H9 (cell line): ENCODE data around the gene NRG2. TPM values are rescaled to one million over a fixed set of nuclear protein-coding genes. Genes with fewer than 3 reads are reported as not detected.

Experiments used
- DNase-seq: peaks from one replicate; pipeline ENCODE4 v3.0.0-alpha.2; 2017
- H2AFZ ChIP-seq: one replicate; pipeline ENCODE4 v1.6.1; 2013; ENCODE audit warnings: mild to moderate bottlenecking, low read length, control low read depth, moderate library complexity
- H2AK5ac ChIP-seq: 2 replicates; pipeline ENCODE4 v1.6.1; 2013; ENCODE audit warnings: low read length, control low read depth, mixed read lengths; ENCODE audit not compliant: insufficient read length
- H2BK120ac ChIP-seq: one replicate; pipeline ENCODE4 v1.6.1; 2013; ENCODE audit warnings: low read depth, mild to moderate bottlenecking, low read length, control low read depth, inconsistent platforms; ENCODE audit not compliant: poor library complexity, severe bottlenecking
- H2BK12ac ChIP-seq: 2 replicates; pipeline ENCODE4 v1.6.1; 2013; ENCODE audit warnings: low read length, control low read depth, mixed read lengths, low read depth; ENCODE audit not compliant: insufficient read length
- H2BK15ac ChIP-seq: 2 replicates; pipeline ENCODE4 v1.6.1; 2013; ENCODE audit warnings: low read depth, low read length, control low read depth
- H2BK20ac ChIP-seq: one replicate; pipeline ENCODE4 v1.6.1; 2013; ENCODE audit warnings: low read depth, mild to moderate bottlenecking, low read length, control low read depth, inconsistent platforms; ENCODE audit not compliant: poor library complexity, severe bottlenecking
- H2BK5ac ChIP-seq: 2 replicates; pipeline ENCODE4 v1.6.1; 2013; ENCODE audit warnings: low read length, control low read depth, mixed read lengths; ENCODE audit not compliant: insufficient read length
- H3K14ac ChIP-seq: 2 replicates; pipeline ENCODE4 v1.6.1; 2013; ENCODE audit warnings: low read length, control low read depth; ENCODE audit not compliant: insufficient read depth
- H3K18ac ChIP-seq: 2 replicates; pipeline ENCODE4 v1.6.1; 2013; ENCODE audit warnings: low read depth, mild to moderate bottlenecking, mixed read lengths, low read length, control low read depth; ENCODE audit not compliant: insufficient read length
- H3K23ac ChIP-seq: 2 replicates; pipeline ENCODE4 v1.6.1; 2013; ENCODE audit warnings: low read length, control low read depth, mixed read lengths, low read depth; ENCODE audit not compliant: insufficient read length
- H3K23me2 ChIP-seq: 2 replicates; pipeline ENCODE4 v1.6.1; 2013; ENCODE audit warnings: low read depth, mild to moderate bottlenecking, mixed read lengths, low read length, control low read depth; ENCODE audit not compliant: insufficient read length, poor library complexity, severe bottlenecking
- H3K27ac ChIP-seq: 2 replicates; pipeline ENCODE4 v1.5.1; 2013; ENCODE audit warnings: low read length, control low read depth, mixed read lengths, low read depth; ENCODE audit not compliant: insufficient read length
- H3K27me3 ChIP-seq: 2 replicates; pipeline ENCODE4 v1.6.1; 2013; ENCODE audit warnings: low read length, control low read depth, inconsistent platforms; ENCODE audit not compliant: insufficient read depth
- H3K4ac ChIP-seq: 2 replicates; pipeline ENCODE4 v1.6.1; 2013; ENCODE audit warnings: low read depth, mild to moderate bottlenecking, control low read depth, inconsistent platforms, low read length, moderate library complexity
- H3K4me1 ChIP-seq: 2 replicates; pipeline ENCODE4 v1.6.1; 2013; ENCODE audit warnings: low read length, control low read depth, inconsistent platforms; ENCODE audit not compliant: insufficient read depth
- H3K4me2 ChIP-seq: 2 replicates; pipeline ENCODE4 v1.6.1; 2013; ENCODE audit warnings: low read length, control low read depth, mixed read lengths; ENCODE audit not compliant: insufficient read length, insufficient read depth
- H3K56ac ChIP-seq: 2 replicates; pipeline ENCODE4 v1.6.1; 2013; ENCODE audit warnings: low read depth, mild to moderate bottlenecking, mixed read lengths, low read length, control low read depth; ENCODE audit not compliant: insufficient read length
- H3K79me1 ChIP-seq: 2 replicates; pipeline ENCODE4 v1.6.1; 2013; ENCODE audit warnings: low read depth, mild to moderate bottlenecking, moderate library complexity, low read length, control low read depth, inconsistent platforms; ENCODE audit not compliant: insufficient read depth, poor library complexity, severe bottlenecking
- H3K79me2 ChIP-seq: 2 replicates; pipeline ENCODE4 v1.6.1; 2013; ENCODE audit warnings: low read length, control low read depth, inconsistent platforms; ENCODE audit not compliant: insufficient read depth
- H3K9ac ChIP-seq: 2 replicates; pipeline ENCODE4 v1.6.1; 2013; ENCODE audit warnings: low read length, control low read depth, mixed read lengths; ENCODE audit not compliant: insufficient read length; ENCODE audit errors: extremely low read depth
- H3K9me3 ChIP-seq: one replicate; pipeline ENCODE4 v1.6.1; 2013; ENCODE audit warnings: low read depth, low read length, inconsistent platforms; ENCODE audit not compliant: control insufficient read depth
- H3T11ph ChIP-seq: one replicate; pipeline ENCODE4 v1.6.1; 2013; ENCODE audit warnings: mild to moderate bottlenecking, low read length, control low read depth, inconsistent platforms
- H4K20me1 ChIP-seq: one replicate; pipeline ENCODE4 v1.6.1; 2013; ENCODE audit not compliant: control insufficient read depth, insufficient read length, insufficient read depth
- H4K5ac ChIP-seq: 2 replicates; pipeline ENCODE4 v1.6.1; 2013; ENCODE audit warnings: low read depth, mild to moderate bottlenecking, mixed read lengths, low read length, control low read depth; ENCODE audit not compliant: insufficient read length
- H4K8ac ChIP-seq: replicated peaks from 2 replicates; pipeline ENCODE4 v1.6.1; 2013; ENCODE audit warnings: low read length, control low read depth, mixed read lengths, low read depth; ENCODE audit not compliant: insufficient read length
- H4K91ac ChIP-seq: 2 replicates; pipeline ENCODE4 v1.6.1; 2013; ENCODE audit warnings: low read depth, mild to moderate bottlenecking, moderate library complexity, mixed read lengths, low read length, control low read depth; ENCODE audit not compliant: insufficient read length
- H3K27ac Mint-ChIP-seq, 3 experiments: 2 replicates in 2 of 3; 3 replicates in 1 of 3; pipeline ENCODE4 v1.8.0; 2020 to 2021; ENCODE audit warnings: mixed read lengths in 3 of 3, mild to moderate bottlenecking in 1 of 3, moderate library complexity in 1 of 3
- H3K27me3 Mint-ChIP-seq: 2 replicates; pipeline ENCODE4 v1.8.0; 2021; ENCODE audit warnings: low read depth, mild to moderate bottlenecking, moderate library complexity, mixed read lengths
- H3K36me3 Mint-ChIP-seq, 3 experiments: 2 replicates in 2 of 3; 3 replicates in 1 of 3; pipeline ENCODE4 v1.8.0; 2020 to 2021; ENCODE audit warnings: low read depth in 3 of 3, mixed read lengths in 3 of 3; ENCODE audit not compliant: insufficient read depth in 1 of 3
- H3K4me1 Mint-ChIP-seq, 2 experiments: 2 replicates each; pipeline ENCODE4 v1.8.0; 2020; ENCODE audit warnings: mixed read lengths in 2 of 2
- H3K4me3 Mint-ChIP-seq, 2 experiments: 2 replicates in 1 of 2; 3 replicates in 1 of 2; pipeline ENCODE4 v1.8.0; 2020 to 2021; ENCODE audit warnings: mild to moderate bottlenecking in 2 of 2, mixed read lengths in 2 of 2, moderate library complexity in 1 of 2
- H3K9me3 Mint-ChIP-seq, 2 experiments: 2 replicates in 1 of 2; 3 replicates in 1 of 2; pipeline ENCODE4 v1.8.0; 2020; ENCODE audit warnings: mild to moderate bottlenecking in 2 of 2, mixed read lengths in 2 of 2, moderate library complexity in 1 of 2
- total RNA-seq: library from RNA; stranded (reverse); gene quantifications from 2 replicates; pipeline ENCODE4 v1.2.1, GENCODE V29; 2021
- TF ChIP-seq, protein P1 (sequence below): fragments of 200-600 bp; sonication (generic); conservative IDR thresholded peaks from 3 replicates; pipeline ENCODE4 v1.8.0; 2021; ENCODE audit warnings: antibody characterized with exemption, mild to moderate bottlenecking

NRG2 gene
- total RNA-seq, 1 experiment from 2014 or later, result not detected

DNA sequence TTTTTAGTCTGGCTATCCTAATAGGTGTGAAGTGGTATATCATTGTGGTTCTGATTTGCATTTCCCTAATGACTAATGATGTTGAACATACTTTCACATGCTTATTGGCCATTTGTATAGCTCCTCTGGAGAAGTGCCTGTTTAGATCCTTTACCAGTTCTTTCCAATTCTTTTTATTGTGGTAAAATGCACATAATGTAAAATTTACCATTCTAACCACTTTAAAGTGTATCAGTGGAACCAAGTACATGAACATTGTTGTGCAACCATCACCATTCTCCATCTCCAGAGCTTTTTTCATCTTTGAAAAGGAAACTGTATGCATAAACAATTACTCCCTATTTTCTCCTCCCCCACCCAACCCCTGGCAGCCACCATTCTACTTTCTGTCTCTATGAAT lies 95.4 kb downstream of the NRG2 start:
- no peak overlapping the region for H3T11ph ChIP-seq
- peaks cover 35% of the 10 kb centered on the region for H3K27me3 Mint-ChIP-seq
- H3K14ac ChIP-seq, result no peak overlapping the region
- no peaks in the 10 kb centered on the region for H3K9me3 ChIP-seq
- H2BK5ac ChIP-seq, result no peak overlapping the region
- no peak overlapping the region for H3K27ac Mint-ChIP-seq
- H3K36me3 Mint-ChIP-seq, result no peaks in the 10 kb centered on the region
- no peak overlapping the region for H2AFZ ChIP-seq
- DNase-seq, result no peak
- no peaks in the 10 kb centered on the region for H3K23me2 ChIP-seq
- H4K20me1 ChIP-seq, result no peaks in the 10 kb centered on the region
- H4K5ac ChIP-seq, result no peak overlapping the region
- H3K56ac ChIP-seq, result no peak overlapping the region
- peaks cover 6 to 9% of the 10 kb centered on the region in 2 experiments; a peak in 2 of 4 replicates for H3K4me1 Mint-ChIP-seq
- H3K9me3 Mint-ChIP-seq, result peaks cover 1 to 2% of the 10 kb centered on the region in 2 experiments; a peak in 2 of 5 replicates
- no peak overlapping the region for H3K23ac ChIP-seq
- H3K9ac ChIP-seq, result no peak overlapping the region
- H3K18ac ChIP-seq, result no peak overlapping the region
- H3K4me3 Mint-ChIP-seq, result no peak overlapping the region
- no peak overlapping the region for H2AK5ac ChIP-seq
- no peaks in the 10 kb centered on the region; the same call in 1 of the 2 replicates for H3K4me1 ChIP-seq
- no peak overlapping the region for H3K4me2 ChIP-seq
- no peaks in the 10 kb centered on the region for H3K79me2 ChIP-seq
- H3K79me1 ChIP-seq, result no peaks in the 10 kb centered on the region
- H4K8ac ChIP-seq, result no peak overlapping the region
- no peak overlapping the region for H3K4ac ChIP-seq
- no peak overlapping the region for H2BK120ac ChIP-seq
- H3K27me3 ChIP-seq, result no peaks in the 10 kb centered on the region
- H3K27ac ChIP-seq, result no peak overlapping the region
- no peak overlapping the region for H2BK20ac ChIP-seq
- H2BK15ac ChIP-seq, result no peak overlapping the region
- H2BK12ac ChIP-seq, result no peak overlapping the region
- TF ChIP-seq, protein P1, sequence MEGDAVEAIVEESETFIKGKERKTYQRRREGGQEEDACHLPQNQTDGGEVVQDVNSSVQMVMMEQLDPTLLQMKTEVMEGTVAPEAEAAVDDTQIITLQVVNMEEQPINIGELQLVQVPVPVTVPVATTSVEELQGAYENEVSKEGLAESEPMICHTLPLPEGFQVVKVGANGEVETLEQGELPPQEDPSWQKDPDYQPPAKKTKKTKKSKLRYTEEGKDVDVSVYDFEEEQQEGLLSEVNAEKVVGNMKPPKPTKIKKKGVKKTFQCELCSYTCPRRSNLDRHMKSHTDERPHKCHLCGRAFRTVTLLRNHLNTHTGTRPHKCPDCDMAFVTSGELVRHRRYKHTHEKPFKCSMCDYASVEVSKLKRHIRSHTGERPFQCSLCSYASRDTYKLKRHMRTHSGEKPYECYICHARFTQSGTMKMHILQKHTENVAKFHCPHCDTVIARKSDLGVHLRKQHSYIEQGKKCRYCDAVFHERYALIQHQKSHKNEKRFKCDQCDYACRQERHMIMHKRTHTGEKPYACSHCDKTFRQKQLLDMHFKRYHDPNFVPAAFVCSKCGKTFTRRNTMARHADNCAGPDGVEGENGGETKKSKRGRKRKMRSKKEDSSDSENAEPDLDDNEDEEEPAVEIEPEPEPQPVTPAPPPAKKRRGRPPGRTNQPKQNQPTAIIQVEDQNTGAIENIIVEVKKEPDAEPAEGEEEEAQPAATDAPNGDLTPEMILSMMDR, result no peak
- H4K91ac ChIP-seq, result no peak overlapping the region
